ENCODE data around the gene NFAM1.

NFAM1 gene

GRCh38 chr22:42439021-42439567, 6.9 kb upstream of the NFAM1 start:
- no peaks in the 10 kb centered on the region for H3K27me3 ChIP-seq (ENCODE audit: insufficient read depth, low read length)
- no peaks in the 10 kb centered on the region for H3K79me2 ChIP-seq (ENCODE audit: control insufficient read depth, insufficient read depth, low read length, unreplicated experiment)
- no peak overlapping the region for H2AFZ ChIP-seq (ENCODE audit: low read length, unreplicated experiment)
- no peak overlapping the region; the same call in 1 of the 2 replicates for H3K4me3 ChIP-seq (ENCODE audit: low read depth, low read length)
- H3K27ac ChIP-seq (ENCODE audit: low read depth, low read length) = no peak overlapping the region
- H3K4me1 ChIP-seq (ENCODE audit: control insufficient read depth, insufficient read depth, low read length, unreplicated experiment) = peaks cover 12% of the 10 kb centered on the region
- H3K36me3 ChIP-seq (ENCODE audit: insufficient read depth, low read length) = no peaks in the 10 kb centered on the region

GRCh38 chr22:42438293-42438650, 6.1 kb upstream of the NFAM1 start:
- H3K36me3 ChIP-seq (ENCODE audit: insufficient read depth, low read length) = no peaks in the 10 kb centered on the region
- H3K27ac ChIP-seq (ENCODE audit: low read depth, low read length) = no peak overlapping the region
- no peak overlapping the region for H2AFZ ChIP-seq (ENCODE audit: low read length, unreplicated experiment)
- H3K4me1 ChIP-seq (ENCODE audit: control insufficient read depth, insufficient read depth, low read length, unreplicated experiment) = peaks cover 4% of the 10 kb centered on the region
- H3K27me3 ChIP-seq (ENCODE audit: insufficient read depth, low read length) = 0 out of 2 replicates have a peak, but pooled peaks cover under 1% of the 10 kb centered on the region
- H3K4me3 ChIP-seq (ENCODE audit: low read depth, low read length) = no peak overlapping the region
- H3K79me2 ChIP-seq (ENCODE audit: control insufficient read depth, insufficient read depth, low read length, unreplicated experiment) = no peaks in the 10 kb centered on the region

- Histone ChIP-seq H3K4me1 (ENCODE audit: control insufficient read depth, insufficient read depth, low read length, unreplicated experiment) (peaks cover 4% of the 10 kb centered on the region), H3K27me3 (ENCODE audit: insufficient read depth, low read length) (0 out of 2 replicates have a peak, but pooled peaks cover 6% of the 10 kb centered on the region), H3K36me3 (ENCODE audit: insufficient read depth, low read length) (no peaks in the 10 kb centered on the region), H3K4me3 (ENCODE audit: low read depth, low read length) (peak overlapping the region; percentile 70), H2AFZ (ENCODE audit: low read length, unreplicated experiment) (no peak overlapping the region), H3K27ac (ENCODE audit: low read depth, low read length) (no peak overlapping the region), H3K79me2 (ENCODE audit: control insufficient read depth, insufficient read depth, low read length, unreplicated experiment) (no peaks in the 10 kb centered on the region)
Observed at GRCh38 chr22:42437488-42438292, 5.5 kb upstream of the NFAM1 start.

- H3K4me1 ChIP-seq (ENCODE audit: control insufficient read depth, insufficient read depth, low read length, unreplicated experiment) = peaks cover 4% of the 10 kb centered on the region
- no peak overlapping the region for H3K4me3 ChIP-seq (ENCODE audit: low read depth, low read length)
- no peaks in the 10 kb centered on the region for H3K36me3 ChIP-seq (ENCODE audit: insufficient read depth, low read length)
- H2AFZ ChIP-seq (ENCODE audit: low read length, unreplicated experiment) = no peak overlapping the region
- no peak overlapping the region for H3K27ac ChIP-seq (ENCODE audit: low read depth, low read length)
- peaks cover 14% of the 10 kb centered on the region; the same call in 1 of the 2 replicates for H3K27me3 ChIP-seq (ENCODE audit: insufficient read depth, low read length)
- H3K79me2 ChIP-seq (ENCODE audit: control insufficient read depth, insufficient read depth, low read length, unreplicated experiment) = no peaks in the 10 kb centered on the region
Observed at GRCh38 chr22:42436404-42436803, 4.2 kb upstream of the NFAM1 start.

- H3K79me2 ChIP-seq (ENCODE audit: control insufficient read depth, insufficient read depth, low read length, unreplicated experiment) = no peaks in the 10 kb centered on the region
- peaks cover 2% of the 10 kb centered on the region for H3K4me1 ChIP-seq (ENCODE audit: control insufficient read depth, insufficient read depth, low read length, unreplicated experiment)
- H3K36me3 ChIP-seq (ENCODE audit: insufficient read depth, low read length) = no peaks in the 10 kb centered on the region
- no peak overlapping the region for H2AFZ ChIP-seq (ENCODE audit: low read length, unreplicated experiment)
- H3K27ac ChIP-seq (ENCODE audit: low read depth, low read length) = no peak overlapping the region
- peaks cover 17% of the 10 kb centered on the region; the same call in 1 of the 2 replicates for H3K27me3 ChIP-seq (ENCODE audit: insufficient read depth, low read length)
- H3K4me3 ChIP-seq (ENCODE audit: low read depth, low read length) = no peak overlapping the region
Observed at GRCh38 chr22:42434748-42435425, 2.7 kb upstream of the NFAM1 start.

- Histone ChIP-seq H3K4me1 (ENCODE audit: control insufficient read depth, insufficient read depth, low read length, unreplicated experiment) (no peaks in the 10 kb centered on the region), H3K79me2 (ENCODE audit: control insufficient read depth, insufficient read depth, low read length, unreplicated experiment) (no peaks in the 10 kb centered on the region), H3K4me3 (ENCODE audit: low read depth, low read length) (no peak overlapping the region), H3K27ac (ENCODE audit: low read depth, low read length) (no peak overlapping the region), H3K36me3 (ENCODE audit: insufficient read depth, low read length) (no peaks in the 10 kb centered on the region), H3K27me3 (ENCODE audit: insufficient read depth, low read length) (peaks cover 17% of the 10 kb centered on the region; the same call in 1 of the 2 replicates), H2AFZ (ENCODE audit: low read length, unreplicated experiment) (no peak overlapping the region)
Observed at GRCh38 chr22:42433754-42434682, 1.8 kb upstream of the NFAM1 start.

- no peaks in the 10 kb centered on the region for H3K4me1 ChIP-seq (ENCODE audit: control insufficient read depth, insufficient read depth, low read length, unreplicated experiment)
- no peaks in the 10 kb centered on the region for H3K36me3 ChIP-seq (ENCODE audit: insufficient read depth, low read length)
- H2AFZ ChIP-seq (ENCODE audit: low read length, unreplicated experiment) = no peak overlapping the region
- no peak overlapping the region for H3K27ac ChIP-seq (ENCODE audit: low read depth, low read length)
- H3K79me2 ChIP-seq (ENCODE audit: control insufficient read depth, insufficient read depth, low read length, unreplicated experiment) = no peaks in the 10 kb centered on the region
- H3K4me3 ChIP-seq (ENCODE audit: low read depth, low read length) = no peak overlapping the region
- H3K27me3 ChIP-seq (ENCODE audit: insufficient read depth, low read length) = peaks cover 17% of the 10 kb centered on the region; the same call in 1 of the 2 replicates
Observed at GRCh38 chr22:42432818-42433217, 615 bp upstream of the NFAM1 start.

GRCh38 chr22:42431401-42432019, 693 bp downstream of the NFAM1 start:
- peaks cover 17% of the 10 kb centered on the region; the same call in 1 of the 2 replicates for H3K27me3 ChIP-seq (ENCODE audit: insufficient read depth, low read length)
- H3K27ac ChIP-seq (ENCODE audit: low read depth, low read length) = no peak overlapping the region
- H3K36me3 ChIP-seq (ENCODE audit: insufficient read depth, low read length) = no peaks in the 10 kb centered on the region
- H3K4me1 ChIP-seq (ENCODE audit: control insufficient read depth, insufficient read depth, low read length, unreplicated experiment) = no peaks in the 10 kb centered on the region
- no peaks in the 10 kb centered on the region for H3K79me2 ChIP-seq (ENCODE audit: control insufficient read depth, insufficient read depth, low read length, unreplicated experiment)
- H3K4me3 ChIP-seq (ENCODE audit: low read depth, low read length) = no peak overlapping the region
- H2AFZ ChIP-seq (ENCODE audit: low read length, unreplicated experiment) = no peak overlapping the region

GRCh38 chr22:42430528-42431125, 1.6 kb downstream of the NFAM1 start:
- Histone ChIP-seq H3K4me1 (ENCODE audit: control insufficient read depth, insufficient read depth, low read length, unreplicated experiment) (no peaks in the 10 kb centered on the region), H3K27me3 (ENCODE audit: insufficient read depth, low read length) (peaks cover 17% of the 10 kb centered on the region; the same call in 1 of the 2 replicates), H3K4me3 (ENCODE audit: low read depth, low read length) (no peak overlapping the region), H3K27ac (ENCODE audit: low read depth, low read length) (no peak overlapping the region), H2AFZ (ENCODE audit: low read length, unreplicated experiment) (no peak overlapping the region), H3K36me3 (ENCODE audit: insufficient read depth, low read length) (no peaks in the 10 kb centered on the region), H3K79me2 (ENCODE audit: control insufficient read depth, insufficient read depth, low read length, unreplicated experiment) (no peaks in the 10 kb centered on the region)
